Motor neuron (in vitro differentiated cells): ENCODE results near the gene DHX16. TPM values are rescaled to one million over a fixed set of nuclear protein-coding genes. Genes with fewer than 3 reads are reported as not detected.

Source experiments
- ATAC-seq, 8 experiments: fragments of 200-7000 bp; cut with Tn5 transposase; replicated peaks in 6 of 8; 2 replicates each; pipeline ENCODE4 v1.8.0; 2021; ENCODE audit warnings: mild to moderate bottlenecking in 8 of 8, moderate library complexity in 8 of 8
- H3K27ac ChIP-seq, 2 donors: fragments of 250-450 bp; sonication (Bioruptor Pico); 2 replicates each; pipeline ENCODE4 v1.9.0; 2021; ENCODE audit warnings: antibody characterized with exemption in 2 of 2, mild to moderate bottlenecking in 2 of 2, moderate library complexity in 1 of 2
- H3K4me1 ChIP-seq, 2 donors: fragments of 250-450 bp; sonication (Bioruptor Pico); replicated peaks in 1 of 2; 2 replicates each; pipeline ENCODE4 v1.6.1; 2021; ENCODE audit warnings: antibody characterized with exemption in 2 of 2, mild to moderate bottlenecking in 2 of 2, moderate library complexity in 1 of 2
- H3K4me3 ChIP-seq, 5 donors: fragments of 250-450 bp; sonication (Bioruptor Pico); 2 replicates each; pipeline ENCODE4 v1.9.0; 2021; ENCODE audit warnings: antibody characterized with exemption in 5 of 5, mild to moderate bottlenecking in 5 of 5, moderate library complexity in 4 of 5
- WGBS, 10 experiments: fragments of 450-650 bp; shearing (Covaris generic); methylation state at CpG; one replicate each; pipeline ENCODE4 v1.0.0; 2022; 5-methylcytosine and 5-hydroxymethylcytosine counted together
- in situ Hi-C, 9 experiments: fragments of 400-800 bp; cut with MboI; loops; one replicate each; pipeline ENCODE4 v1.15.0; 2021; ENCODE audit warnings: low sequenced_read_pairs in 9 of 9, low pct_unique_long_range_greater_than_20kb in 2 of 9; ENCODE audit not compliant: unreplicated experiment in 9 of 9
- total RNA-seq, 8 experiments: library from RNA; unstranded; fragments of 300-600 nt; gene quantifications; 2 replicates each; pipeline versions ENCODE4 v1.2.3 to v1.2.4, GENCODE V29; 2022

The DHX16 gene
- total RNA-seq, 8 experiments from 2014 or later: 12.1 to 43.3 (median 25.9) TPM

DNA sequence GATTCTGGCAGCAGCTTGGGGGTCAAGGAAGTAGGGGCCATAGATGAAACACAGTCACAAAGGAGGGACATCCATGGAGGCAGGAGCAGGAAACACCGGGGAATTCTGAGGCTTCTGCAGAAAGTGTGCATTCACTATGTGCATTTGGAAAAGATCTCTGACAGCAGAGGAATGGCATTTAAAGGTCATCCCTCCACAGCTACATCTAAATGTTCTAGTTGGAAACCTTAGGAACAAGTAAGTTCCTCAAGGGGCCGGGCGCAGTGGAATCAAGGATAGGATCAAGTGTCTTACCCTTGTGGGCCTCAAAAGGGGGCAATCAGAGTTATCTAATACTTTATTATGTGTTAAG lies 17.1 kb downstream of the DHX16 start:
- peak in 2 of 8 experiments; percentile 21 to 37 for ATAC-seq
- Histone ChIP-seq H3K4me1 (no peaks in the 10 kb centered on the region), H3K27ac (no peak overlapping the region), H3K4me3 (no peak overlapping the region)
- 0 to 100% (median 83%) methylated on average over 1 to 2 of the region's 3 CpGs; no CpG with 5 or more reads in 3 of the 10 experiments for WGBS, 10 experiments
- in situ Hi-C loops: no loop called here

DNA sequence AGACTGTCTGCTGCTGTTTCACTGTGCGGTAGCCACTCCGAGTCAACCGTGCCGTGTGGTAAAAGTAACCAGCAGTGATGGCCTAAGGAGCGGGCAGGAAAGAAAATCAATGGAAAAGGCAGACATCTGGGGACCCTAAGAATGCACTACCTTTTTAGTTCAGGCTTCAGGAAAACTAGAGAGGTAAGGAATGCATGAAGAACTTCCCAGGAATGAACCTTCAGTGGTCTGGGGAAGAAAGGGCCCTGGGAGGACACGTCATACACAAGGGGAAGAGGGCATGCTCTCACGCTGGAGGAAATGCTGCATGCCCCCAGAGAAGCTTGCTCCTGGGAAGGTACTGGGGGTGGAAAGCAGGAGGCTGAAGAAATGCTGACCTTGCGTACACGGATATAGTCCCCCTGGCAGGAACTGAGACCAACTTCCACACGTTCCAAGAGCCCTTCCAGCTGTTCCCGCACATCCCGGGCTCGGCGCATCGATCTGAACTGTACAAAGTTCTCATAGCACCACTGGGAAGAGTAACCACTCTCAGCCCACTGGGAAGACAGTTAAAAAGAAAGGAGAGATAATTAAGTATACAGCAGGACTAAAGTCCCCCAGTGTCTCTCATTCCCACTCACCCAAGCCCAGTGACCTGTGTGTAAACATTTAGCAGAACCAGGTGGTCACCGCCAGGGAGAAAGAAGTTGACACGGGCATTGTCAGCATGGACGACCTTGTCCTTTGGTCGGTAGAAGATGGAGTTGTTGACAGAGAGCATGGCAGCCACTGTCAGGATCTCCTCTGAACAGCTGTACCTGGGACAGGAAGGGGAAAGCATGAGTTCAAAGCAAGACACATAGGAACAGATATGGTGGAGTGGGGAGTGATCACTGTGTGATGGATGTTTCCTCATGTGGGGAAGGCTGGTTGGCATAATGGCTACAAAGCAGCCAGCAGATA lies 17.7 kb downstream of the DHX16 start:
- Histone ChIP-seq H3K27ac (no peak overlapping the region), H3K4me3 (no peak overlapping the region), H3K4me1 (no peaks in the 10 kb centered on the region)
- WGBS, 10 experiments: 20 to 100% (median 90%) methylated on average over 1 to 10 of the region's 19 CpGs; no CpG with 5 or more reads in 1 of the 10 experiments
- in situ Hi-C loops: no loop called here
- ATAC-seq: no peak

DNA sequence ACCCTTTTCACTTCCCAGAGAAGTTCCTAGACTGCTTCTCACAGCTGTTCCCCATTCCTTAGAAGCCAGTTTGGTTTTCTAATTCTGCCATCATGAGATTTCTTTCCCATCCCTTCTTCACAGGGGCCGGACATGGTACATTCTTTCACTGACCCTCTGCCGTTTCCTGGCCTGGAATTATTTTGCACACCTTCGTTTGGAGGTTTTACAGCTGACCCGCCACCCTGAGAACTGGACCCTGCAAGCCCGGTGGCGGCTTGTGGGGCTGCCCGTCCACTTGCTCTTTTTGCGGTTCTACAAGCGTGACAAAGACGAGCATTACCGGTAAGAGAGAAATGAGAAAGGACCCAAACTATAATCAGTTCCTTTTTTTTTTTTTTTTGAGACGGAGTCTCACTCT lies 21.7 kb downstream of the DHX16 start:
- no peak overlapping the region for H3K27ac ChIP-seq
- WGBS, 10 experiments: 79 to 100% (median 93%) methylated on average over 3 to 9 of the region's 12 CpGs; no CpG with 5 or more reads in 1 of the 10 experiments
- no peak for ATAC-seq
- in situ Hi-C loops: no loop called here
- no peak overlapping the region for H3K4me3 ChIP-seq
- peaks cover 8% of the 10 kb centered on the region in 2 donors for H3K4me1 ChIP-seq

DNA sequence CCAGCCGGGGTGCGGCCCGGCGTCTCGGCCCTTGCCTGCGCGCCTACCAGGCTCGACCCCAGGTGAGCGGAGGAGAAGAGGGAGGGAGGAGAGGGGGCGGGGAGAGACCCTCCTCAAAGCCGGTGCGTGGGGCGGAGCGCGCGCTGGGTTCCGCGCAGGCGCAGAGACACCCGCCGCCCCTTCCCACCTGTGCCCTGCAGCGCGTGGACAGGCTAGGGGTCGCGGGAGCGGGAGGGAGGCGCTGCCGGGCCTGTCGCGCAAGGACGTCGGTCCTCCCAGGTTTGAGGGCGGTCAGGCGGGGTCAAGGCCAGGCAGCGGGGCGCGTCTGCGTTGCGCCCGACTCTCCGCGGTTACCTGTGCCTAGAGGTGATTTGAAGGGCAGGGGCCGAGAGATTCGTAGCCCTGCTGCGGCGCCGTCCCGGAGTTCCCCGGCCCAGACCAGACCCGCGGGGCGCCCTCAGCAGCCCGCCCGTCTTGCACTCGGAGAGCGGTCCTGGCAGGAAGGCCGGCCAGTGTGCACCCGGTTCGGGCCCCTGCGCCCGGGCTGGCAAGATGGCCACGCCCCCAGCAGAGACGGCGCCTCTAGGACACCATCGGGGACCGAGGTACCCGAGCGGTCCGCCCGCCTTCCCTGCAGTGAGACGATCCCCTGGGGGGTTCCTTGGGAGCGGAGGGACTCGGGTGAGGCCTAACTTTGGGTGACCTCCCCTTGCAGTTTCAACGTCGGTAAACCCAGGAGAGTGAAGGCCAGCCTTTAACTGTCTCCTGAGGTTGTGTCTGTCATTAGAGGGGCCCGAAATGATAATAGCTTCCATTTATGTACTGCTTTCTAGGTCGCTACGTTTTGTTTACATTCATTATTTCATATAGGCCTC lies 25.3 kb downstream of the DHX16 start:
- peak; percentile 76 to 92 (median 88) for ATAC-seq
- Histone ChIP-seq H3K4me1 (peaks cover 10 to 13% of the 10 kb centered on the region in 2 donors), H3K4me3 (peak overlapping the region; percentile 67 to 94 (median 76)), H3K27ac (peak overlapping the region; percentile 87 to 93)
- 0 to 13% (median 0%) methylated on average over 2 to 8 of the region's 78 CpGs; no CpG with 5 or more reads in 1 of the 10 experiments for WGBS, 10 experiments
- in situ Hi-C loops: no loop called here

DNA sequence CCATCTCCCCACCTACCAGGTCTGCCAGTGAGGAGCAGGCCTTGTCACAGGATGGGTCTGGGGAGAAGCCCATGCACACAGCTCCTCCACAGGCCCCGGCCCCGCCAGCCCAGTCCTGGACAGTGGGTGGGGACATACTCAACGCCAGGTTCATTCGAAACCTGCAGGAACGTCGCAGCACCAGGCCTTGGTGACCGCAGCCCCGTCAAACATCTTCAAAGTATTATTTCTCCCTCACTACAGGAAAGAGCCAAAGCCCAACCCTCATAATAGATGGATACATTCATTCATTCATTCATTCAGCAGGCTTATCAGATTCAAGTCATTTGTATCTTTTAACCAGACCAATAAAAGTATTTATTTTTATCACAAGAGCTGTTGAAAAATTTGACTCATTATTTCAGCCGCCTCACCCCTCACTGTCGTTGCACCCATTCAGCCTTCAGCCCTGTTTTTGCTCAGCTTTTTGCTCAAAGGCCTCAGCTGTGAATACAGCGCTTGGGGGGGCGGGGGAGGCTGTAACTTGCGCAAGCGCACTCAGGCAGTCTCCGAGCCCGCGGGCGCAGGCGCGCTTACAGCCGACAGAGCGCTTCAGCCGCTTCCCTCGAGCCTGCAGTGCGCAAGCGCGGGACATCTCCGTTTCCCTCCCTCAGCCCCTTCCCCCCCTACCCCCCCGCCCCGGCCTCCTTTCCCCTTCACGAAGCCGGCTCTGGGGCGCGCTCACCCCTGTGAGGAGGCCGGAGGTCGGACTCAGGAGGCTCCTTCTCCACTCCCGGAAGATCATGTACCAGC lies 26.2 kb downstream of the DHX16 start, which contains the start of gene C6orf136:
TSS of gene C6orf136 (plus strand) at position 684 of the 792 bp plus-strand sequence. CDS start at position 783, 99 bp downstream.
- in situ Hi-C loops: no loop called here
- 0 to 60% (median 3%) methylated on average over 1 to 9 of the region's 37 CpGs; no CpG with 5 or more reads in 4 of the 10 experiments for WGBS, 10 experiments
- peak; percentile 64 to 78 (median 72) for ATAC-seq
- H3K27ac ChIP-seq: peak within 1 kb of the TSS; percentile 87 to 93
- peaks cover 10 to 13% of the 10 kb centered on the region in 2 donors for H3K4me1 ChIP-seq
- peak within 1 kb of the TSS; percentile 67 to 94 (median 76) for H3K4me3 ChIP-seq

DNA sequence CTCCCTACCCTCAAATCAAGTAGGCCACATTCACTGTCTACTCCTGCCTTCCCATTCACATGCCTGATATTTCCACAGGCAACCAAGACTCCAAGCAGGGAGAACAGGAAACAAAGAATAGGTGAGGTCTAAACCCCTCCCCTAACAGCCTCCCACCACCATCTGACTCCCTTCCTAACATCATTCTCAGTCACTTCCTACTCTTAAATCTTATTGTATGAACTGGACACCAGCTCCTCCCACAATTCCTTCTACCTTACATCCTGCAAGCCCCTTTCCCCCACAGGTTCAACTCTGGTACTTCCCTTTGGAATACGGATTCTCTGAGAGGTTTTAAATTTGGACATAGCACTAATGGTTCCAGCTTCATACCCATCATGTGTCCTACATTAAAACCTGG lies 26.8 kb downstream of the DHX16 start:
- WGBS, 10 experiments: 33 to 100% (median 80%) methylated on average over 1 of the region's 1 CpG; no CpG with 5 or more reads in 5 of the 10 experiments
- Histone ChIP-seq H3K4me3 (peak overlapping the region in 1 of 5 donors; percentile 94), H3K4me1 (peaks cover 10 to 13% of the 10 kb centered on the region in 2 donors), H3K27ac (no peak overlapping the region)
- ATAC-seq: no peak
- in situ Hi-C loops: no loop called here

DNA sequence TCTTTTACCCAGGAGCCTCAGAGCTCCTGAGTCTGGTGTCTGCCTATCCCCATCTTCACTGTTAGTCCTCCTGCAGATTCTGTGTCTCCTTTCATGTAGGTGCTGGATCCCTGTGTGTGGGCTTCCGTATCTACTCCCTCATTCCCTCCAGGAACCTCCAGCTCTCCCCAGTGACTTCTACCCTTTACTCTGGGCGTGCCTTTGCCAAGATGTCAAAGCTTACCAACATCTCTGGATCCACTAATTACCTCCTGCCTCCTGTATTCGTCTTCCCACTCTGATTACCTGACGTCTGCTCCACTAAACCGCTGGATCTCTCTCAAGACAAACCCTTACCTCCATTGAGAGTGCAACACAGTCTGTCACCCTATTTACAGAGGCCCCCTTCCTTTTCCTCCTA lies 28.0 kb downstream of the DHX16 start:
- Histone ChIP-seq H3K4me1 (peaks cover 10 to 13% of the 10 kb centered on the region in 2 donors), H3K27ac (no peak overlapping the region), H3K4me3 (no peak overlapping the region)
- 67 to 100% (median 88%) methylated on average over 1 to 5 of the region's 5 CpGs; no CpG with 5 or more reads in 1 of the 10 experiments for WGBS, 10 experiments
- in situ Hi-C loops: no loop called here
- ATAC-seq: no peak

DNA sequence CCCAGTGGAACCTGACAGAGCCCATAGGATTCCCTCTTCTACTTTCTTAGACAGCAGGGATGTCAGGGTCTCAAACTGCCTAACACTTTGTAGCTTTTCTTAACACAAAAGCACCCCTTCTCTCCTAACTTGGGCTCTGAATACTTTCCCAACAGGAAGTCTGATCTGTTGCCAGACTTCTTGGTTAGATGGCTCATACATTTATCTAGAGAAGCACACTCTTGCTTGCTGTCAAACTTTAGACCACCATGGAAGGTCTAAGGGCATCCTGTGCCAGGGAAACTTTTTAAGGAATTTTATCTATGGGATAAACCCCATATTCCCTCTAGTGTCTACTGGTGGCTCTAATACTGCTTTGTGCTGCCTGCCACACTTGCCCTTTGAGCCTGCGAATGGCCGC lies 29.1 kb downstream of the DHX16 start:
- H3K27ac ChIP-seq: no peak overlapping the region
- no peak overlapping the region for H3K4me3 ChIP-seq
- 88 to 100% (median 100%) methylated on average over 1 to 2 of the region's 2 CpGs; no CpG with 5 or more reads in 4 of the 10 experiments for WGBS, 10 experiments
- no peak for ATAC-seq
- in situ Hi-C loops: no loop called here
- peaks cover 10 to 13% of the 10 kb centered on the region in 2 donors for H3K4me1 ChIP-seq

DNA sequence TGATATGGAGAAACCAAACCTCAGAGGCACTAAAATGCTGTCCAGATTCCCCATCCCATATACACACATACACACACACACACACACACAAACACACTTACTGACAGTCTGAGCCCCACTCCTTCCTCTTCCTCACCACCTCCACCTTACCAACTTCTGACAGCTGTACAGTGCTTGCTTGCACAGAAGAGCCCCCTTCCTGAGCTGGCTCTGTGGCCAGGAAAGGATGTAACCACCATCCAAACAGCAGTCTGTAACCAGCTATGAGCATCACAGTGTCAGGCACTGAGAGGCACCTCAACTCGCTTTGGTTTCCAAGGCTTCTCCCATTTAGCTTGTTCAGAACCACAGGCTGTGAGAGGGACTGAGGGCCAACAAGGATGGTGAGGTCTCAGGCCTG lies 31.8 kb downstream of the DHX16 start:
- in situ Hi-C loops: no loop called here
- Histone ChIP-seq H3K4me1 (peaks cover under 1 to 4% of the 10 kb centered on the region in 2 donors), H3K27ac (no peak overlapping the region), H3K4me3 (no peak overlapping the region)
- 83 to 100% (median 100%) methylated on average over 1 of the region's 1 CpG; no CpG with 5 or more reads in 6 of the 10 experiments for WGBS, 10 experiments
- ATAC-seq: no peak

DNA sequence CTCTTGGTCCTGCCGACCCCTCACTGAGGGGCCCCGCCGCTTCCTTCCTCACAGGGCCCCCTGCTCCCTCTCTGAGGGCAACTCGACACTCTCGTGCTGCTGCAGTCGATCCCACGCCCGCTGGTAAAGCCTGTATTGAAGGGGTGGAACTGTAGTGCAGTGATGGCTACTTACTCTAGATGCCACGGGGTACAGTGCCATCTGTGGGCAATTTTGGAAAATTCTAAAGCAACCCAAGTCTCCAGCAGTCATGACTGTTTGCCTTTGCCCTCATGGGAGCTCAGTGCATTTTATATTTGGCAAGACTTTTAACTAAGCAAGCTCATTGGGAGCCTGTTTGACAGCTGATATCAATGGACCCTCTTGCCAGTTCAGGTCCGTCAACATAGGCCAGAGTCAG lies 32.3 kb downstream of the DHX16 start:
- in situ Hi-C loops: no loop called here
- ATAC-seq: no peak
- 60 to 100% (median 91%) methylated on average over 1 to 8 of the region's 10 CpGs; no CpG with 5 or more reads in 2 of the 10 experiments for WGBS, 10 experiments
- no peaks in the 10 kb centered on the region for H3K4me1 ChIP-seq
- H3K4me3 ChIP-seq: no peak overlapping the region
- no peak overlapping the region for H3K27ac ChIP-seq

DNA sequence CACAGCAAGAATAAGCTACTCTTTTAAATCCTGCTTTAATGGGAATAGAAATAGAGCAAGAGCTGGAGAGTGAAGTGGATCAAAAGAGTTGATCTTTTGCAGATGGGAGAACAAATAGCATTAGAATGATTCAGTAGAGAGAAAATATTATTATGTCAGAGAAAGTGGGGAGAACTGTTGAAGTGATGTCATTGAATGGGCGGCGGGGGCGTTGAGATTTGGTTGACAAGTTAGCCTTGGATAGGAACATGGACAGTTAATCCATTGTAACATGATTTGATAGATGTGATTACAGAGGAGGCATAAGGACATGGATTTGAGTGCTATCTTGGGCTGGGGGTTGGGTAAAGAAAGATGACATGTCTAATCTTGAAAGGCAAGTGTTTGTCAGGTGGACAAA lies 37.0 kb downstream of the DHX16 start:
- WGBS, 10 experiments: 93 to 100% (median 96%) methylated on average over 3 of the region's 3 CpGs; no CpG with 5 or more reads in 3 of the 10 experiments
- ATAC-seq: no peak
- Histone ChIP-seq H3K4me1 (no peaks in the 10 kb centered on the region), H3K4me3 (no peak overlapping the region), H3K27ac (no peak overlapping the region)
- in situ Hi-C loops: no loop called here
